Measurements from ENCODE around the gene KIFC1. TPM values are rescaled to one million over a fixed set of nuclear protein-coding genes. Genes with fewer than 3 reads are reported as not detected.

Gene KIFC1
- total RNA-seq, 2 experiments from 2014 or later: 1.2 to 1.6 TPM

GRCh38 chr6:33445119-33445603 is 53.5 kb downstream of the KIFC1 start:
- H3K4me1 Mint-ChIP-seq (ENCODE audit: low read depth): no peaks in the 10 kb centered on the region
- ChIA-PET CTCF (no interaction called here), POLR2A (no interaction called here)
- no peak overlapping the region for H3K4me3 Mint-ChIP-seq
- H3K27me3 Mint-ChIP-seq: no peaks in the 10 kb centered on the region
- ATAC-seq (ENCODE audit: poor library complexity) (no peak), DNase-seq (peak in 1 of 14 experiments; percentile 33)
- TF ChIP-seq CTCF (IDR thresholded peaks at IDR 0.05): no peak
- Histone ChIP-seq H3K27me3 (ENCODE audit: control insufficient read depth in 1 of 2, insufficient read depth in 2 of 2, low read length in 2 of 2) (no peaks in the 10 kb centered on the region), H3K4me1 (ENCODE audit: insufficient read depth, low read length) (peaks cover 3% of the 10 kb centered on the region), H3K36me3 (ENCODE audit: insufficient read depth, low read length) (peaks cover 71% of the 10 kb centered on the region), H3K9me3 (ENCODE audit: control insufficient read depth in 1 of 2, insufficient read depth in 1 of 2, low read length in 2 of 2) (no peaks in the 10 kb centered on the region), H3K4me3 (ENCODE audit: low read length) (no peak overlapping the region), H3K27ac (ENCODE audit: low read depth in 1 of 2, low read length in 2 of 2) (no peak overlapping the region)
- H3K27ac Mint-ChIP-seq: peak overlapping the region; percentile 37
- intact Hi-C loops (cut with DNase I, micrococcal nuclease): no loop called here
- H3K36me3 Mint-ChIP-seq (ENCODE audit: low read depth): peaks cover 80% of the 10 kb centered on the region
- H3K9me3 Mint-ChIP-seq: no peaks in the 10 kb centered on the region

- Histone ChIP-seq H3K27me3 (ENCODE audit: control insufficient read depth in 1 of 2, insufficient read depth in 2 of 2, low read length in 2 of 2) (no peaks in the 10 kb centered on the region), H3K36me3 (ENCODE audit: insufficient read depth, low read length) (peaks cover 59% of the 10 kb centered on the region), H3K27ac (ENCODE audit: low read depth in 1 of 2, low read length in 2 of 2) (no peak overlapping the region), H3K4me1 (ENCODE audit: insufficient read depth, low read length) (peaks cover 3% of the 10 kb centered on the region), H3K4me3 (ENCODE audit: low read length) (no peak overlapping the region), H3K9me3 (ENCODE audit: control insufficient read depth in 1 of 2, insufficient read depth in 1 of 2, low read length in 2 of 2) (no peaks in the 10 kb centered on the region)
- CTCF ChIA-PET: no interaction called here
- Mint-ChIP-seq H3K4me3 (no peak overlapping the region), H3K27me3 (no peaks in the 10 kb centered on the region), H3K9me3 (no peaks in the 10 kb centered on the region), H3K27ac (peak overlapping the region; percentile 30), H3K36me3 (ENCODE audit: low read depth) (peaks cover 75% of the 10 kb centered on the region), H3K4me1 (ENCODE audit: low read depth) (peaks cover 4% of the 10 kb centered on the region)
- no peak for TF ChIP-seq CTCF (IDR thresholded peaks at IDR 0.05)
- POLR2A ChIA-PET: no interaction called here
- DNase-seq: no peak
- intact Hi-C loops (cut with DNase I, micrococcal nuclease): no loop called here
- no peak for ATAC-seq (ENCODE audit: poor library complexity)
Measured at GRCh38 chr6:33446356-33446755, 54.7 kb downstream of the KIFC1 start.

GRCh38 chr6:33450434-33450833 is 58.8 kb downstream of the KIFC1 start:
- H3K27ac ChIP-seq (ENCODE audit: low read depth in 1 of 2, low read length in 2 of 2): peak overlapping the region in 1 of 2 donors; percentile 26
- H3K9me3 Mint-ChIP-seq: no peaks in the 10 kb centered on the region
- H3K4me3 ChIP-seq (ENCODE audit: low read length): no peak overlapping the region
- intact Hi-C loops (cut with DNase I, micrococcal nuclease): loop anchor here (5.0 to 10.0 kb wide), 4 partner anchors 82 to 262 kb away; partner anchors contain the start of gene UQCC2 (in 1 of the 2)
- H3K4me1 ChIP-seq (ENCODE audit: insufficient read depth, low read length): peaks cover 25% of the 10 kb centered on the region
- no peaks in the 10 kb centered on the region for H3K27me3 Mint-ChIP-seq
- ATAC-seq (ENCODE audit: poor library complexity) (no peak), DNase-seq (peak in 1 of 14 experiments; percentile 24)
- H3K9me3 ChIP-seq (ENCODE audit: control insufficient read depth in 1 of 2, insufficient read depth in 1 of 2, low read length in 2 of 2): no peaks in the 10 kb centered on the region
- no peaks in the 10 kb centered on the region for H3K27me3 ChIP-seq (ENCODE audit: control insufficient read depth in 1 of 2, insufficient read depth in 2 of 2, low read length in 2 of 2)
- ChIA-PET CTCF (interaction anchor here (0.6 kb wide), 1 partner anchor 53 kb away, joined by 4 read pairs; no protein-coding TSS in a partner anchor), POLR2A (interaction anchor here (2.2 kb wide), 1 partner anchor 19 kb away, joined by 5 read pairs; no protein-coding TSS in a partner anchor)
- TF ChIP-seq CTCF (IDR thresholded peaks at IDR 0.05): no peak
- peaks cover 62% of the 10 kb centered on the region for H3K36me3 Mint-ChIP-seq (ENCODE audit: low read depth)
- H3K27ac Mint-ChIP-seq: peak overlapping the region; percentile 64
- H3K4me1 Mint-ChIP-seq (ENCODE audit: low read depth): peaks cover 32% of the 10 kb centered on the region
- H3K36me3 ChIP-seq (ENCODE audit: insufficient read depth, low read length): peaks cover 33% of the 10 kb centered on the region
- no peak overlapping the region for H3K4me3 Mint-ChIP-seq
